Measurements from ENCODE around the gene AHDC1. TPM values are rescaled to one million over a fixed set of nuclear protein-coding genes. Genes with fewer than 3 reads are reported as not detected.

Gene AHDC1
- total RNA-seq, 1 donor from 2014 or later: 23.7 TPM

DNA sequence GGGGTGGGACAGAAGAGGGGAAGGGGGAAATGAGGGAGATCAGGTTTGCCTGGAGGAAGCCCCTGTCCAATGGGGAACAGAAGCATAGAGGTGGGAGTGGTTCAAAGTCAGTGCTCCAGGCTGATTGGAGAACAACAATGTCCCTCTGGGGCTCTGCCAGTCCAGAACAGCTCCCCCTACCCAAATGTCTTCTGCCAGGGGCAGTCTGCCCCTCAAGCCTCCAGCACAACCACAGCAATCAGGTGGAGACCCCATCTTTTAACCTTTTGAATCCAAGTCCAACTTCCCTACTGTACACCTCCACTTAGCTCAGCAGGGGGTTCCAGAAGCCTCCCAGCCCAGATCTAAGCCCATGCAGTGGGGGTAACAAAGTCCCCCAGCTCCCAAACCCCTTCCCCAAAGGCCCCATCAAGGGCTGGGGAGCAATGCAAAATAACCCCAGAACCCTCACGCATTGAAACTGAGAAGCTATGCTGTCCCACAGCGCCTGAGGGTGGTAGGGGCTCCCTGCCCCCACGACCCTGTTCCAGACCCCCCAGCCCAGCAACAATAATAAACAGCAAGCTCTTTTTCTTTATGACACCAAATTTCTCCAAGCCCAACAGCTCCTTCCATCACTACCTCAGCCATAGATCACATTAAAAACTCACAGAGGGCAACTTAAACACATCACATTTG is 3.3 kb downstream of the AHDC1 start:
- intact Hi-C loops (cut with DNase I): no loop called here
- Histone ChIP-seq H3K36me3 (no peaks in the 10 kb centered on the region), H3K27me3 (ENCODE audit: low read depth) (no peaks in the 10 kb centered on the region), H3K27ac (no peak overlapping the region), H3K9me3 (no peaks in the 10 kb centered on the region), H3K4me3 (peak overlapping the region; percentile 89), H3K4me1 (peaks cover 67% of the 10 kb centered on the region)
- ATAC-seq (no peak), DNase-seq (no peak)
- TF ChIP-seq, protein P1, sequence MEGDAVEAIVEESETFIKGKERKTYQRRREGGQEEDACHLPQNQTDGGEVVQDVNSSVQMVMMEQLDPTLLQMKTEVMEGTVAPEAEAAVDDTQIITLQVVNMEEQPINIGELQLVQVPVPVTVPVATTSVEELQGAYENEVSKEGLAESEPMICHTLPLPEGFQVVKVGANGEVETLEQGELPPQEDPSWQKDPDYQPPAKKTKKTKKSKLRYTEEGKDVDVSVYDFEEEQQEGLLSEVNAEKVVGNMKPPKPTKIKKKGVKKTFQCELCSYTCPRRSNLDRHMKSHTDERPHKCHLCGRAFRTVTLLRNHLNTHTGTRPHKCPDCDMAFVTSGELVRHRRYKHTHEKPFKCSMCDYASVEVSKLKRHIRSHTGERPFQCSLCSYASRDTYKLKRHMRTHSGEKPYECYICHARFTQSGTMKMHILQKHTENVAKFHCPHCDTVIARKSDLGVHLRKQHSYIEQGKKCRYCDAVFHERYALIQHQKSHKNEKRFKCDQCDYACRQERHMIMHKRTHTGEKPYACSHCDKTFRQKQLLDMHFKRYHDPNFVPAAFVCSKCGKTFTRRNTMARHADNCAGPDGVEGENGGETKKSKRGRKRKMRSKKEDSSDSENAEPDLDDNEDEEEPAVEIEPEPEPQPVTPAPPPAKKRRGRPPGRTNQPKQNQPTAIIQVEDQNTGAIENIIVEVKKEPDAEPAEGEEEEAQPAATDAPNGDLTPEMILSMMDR (IDR thresholded peaks at IDR 0.05): no peak

DNA sequence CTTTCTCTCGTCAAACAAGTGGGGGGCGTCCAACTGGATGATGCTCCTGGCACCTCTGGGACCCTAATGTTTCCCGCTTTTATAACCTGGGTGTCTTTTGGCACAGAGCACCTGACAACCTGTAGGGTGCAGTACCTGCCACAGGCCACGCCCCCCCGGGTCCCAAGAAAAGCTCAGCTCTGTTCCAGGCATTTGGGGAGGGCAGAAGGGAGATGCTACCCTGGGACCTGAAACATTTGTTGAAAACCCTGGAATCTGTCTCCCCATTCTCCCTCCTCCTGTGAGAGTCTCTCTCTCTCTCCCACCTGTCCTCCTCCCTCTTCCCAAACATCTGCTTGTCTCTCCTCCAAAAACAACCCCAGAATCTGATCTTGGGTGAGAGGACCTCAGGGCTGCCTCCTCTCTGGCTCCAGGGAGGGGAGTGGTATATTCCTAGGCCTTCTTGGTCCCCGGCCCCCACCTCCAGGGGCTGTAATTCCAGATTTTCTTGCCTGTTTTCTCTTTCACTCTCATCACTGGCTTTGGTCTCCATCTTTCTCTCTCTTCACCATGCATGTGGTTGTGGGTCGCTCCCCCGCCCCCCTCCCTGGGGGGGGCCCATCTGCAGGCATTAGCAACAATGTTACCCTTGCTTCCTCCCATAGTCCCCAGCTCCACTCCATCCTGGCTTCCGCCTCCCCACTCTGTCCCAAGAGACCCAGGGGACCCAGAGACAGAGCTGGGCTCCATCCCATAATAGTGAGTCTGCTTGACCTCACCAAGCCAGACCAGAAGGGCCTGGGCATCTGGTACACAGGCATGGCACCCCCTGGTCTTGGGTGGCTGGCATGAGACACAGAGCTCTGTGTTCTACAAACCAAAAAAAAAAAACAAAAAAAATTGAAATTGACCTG is 4.1 kb downstream of the AHDC1 start:
- ATAC-seq: no peak
- no peaks in the 10 kb centered on the region for H3K36me3 ChIP-seq
- H3K4me3 ChIP-seq: no peak overlapping the region
- intact Hi-C loops (cut with DNase I): no loop called here
- H3K4me1 ChIP-seq: peaks cover 65% of the 10 kb centered on the region
- TF ChIP-seq, protein P1 (IDR thresholded peaks at IDR 0.05): no peak
- H3K9me3 ChIP-seq: no peaks in the 10 kb centered on the region
- no peaks in the 10 kb centered on the region for H3K27me3 ChIP-seq (ENCODE audit: low read depth)
- no peak for DNase-seq
- H3K27ac ChIP-seq: peak overlapping the region; percentile 18

DNA sequence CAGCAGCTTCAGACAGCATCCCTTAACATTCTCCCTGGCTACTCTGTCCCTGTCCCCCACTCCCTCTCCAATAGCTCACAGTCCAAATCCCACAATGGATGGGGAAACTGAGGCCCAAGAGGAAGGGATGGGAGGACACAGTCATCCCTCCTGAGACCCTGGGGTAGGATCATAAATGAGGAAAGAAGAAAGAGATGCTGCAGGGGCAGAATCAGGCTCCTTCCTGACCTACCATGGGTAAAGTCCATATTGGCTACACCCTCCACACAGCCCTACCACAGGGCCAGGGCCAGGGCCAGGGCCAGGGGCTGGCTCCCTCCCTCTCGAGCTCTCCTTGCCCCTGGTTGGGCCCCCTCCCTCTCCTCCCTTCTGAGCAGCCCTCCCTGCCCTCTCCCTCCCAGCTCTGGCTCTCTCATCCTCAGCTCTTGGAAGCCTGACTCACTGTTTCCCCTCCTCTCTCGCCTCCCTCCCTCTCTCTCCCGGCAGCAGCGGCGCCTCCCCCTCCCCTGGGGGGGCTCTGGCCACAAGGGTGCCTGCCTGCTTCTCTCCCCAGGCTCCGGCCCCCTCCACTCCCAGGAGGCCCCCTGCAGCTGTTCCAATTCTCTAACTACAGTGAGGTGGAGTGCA is 4.9 kb downstream of the AHDC1 start:
- DNase-seq (no peak), ATAC-seq (peak in 1 of 2 donors; percentile 1)
- peaks cover 59% of the 10 kb centered on the region for H3K4me1 ChIP-seq
- H3K36me3 ChIP-seq: no peaks in the 10 kb centered on the region
- no peaks in the 10 kb centered on the region for H3K27me3 ChIP-seq (ENCODE audit: low read depth)
- peak overlapping the region; percentile 18 for H3K27ac ChIP-seq
- H3K9me3 ChIP-seq: no peaks in the 10 kb centered on the region
- intact Hi-C loops (cut with DNase I): no loop called here
- TF ChIP-seq, protein P1 (IDR thresholded peaks at IDR 0.05): no peak
- no peak overlapping the region for H3K4me3 ChIP-seq

- Histone ChIP-seq H3K27ac (no peak overlapping the region), H3K9me3 (no peaks in the 10 kb centered on the region), H3K4me1 (peaks cover 65% of the 10 kb centered on the region), H3K4me3 (no peak overlapping the region), H3K27me3 (ENCODE audit: low read depth) (no peaks in the 10 kb centered on the region), H3K36me3 (no peaks in the 10 kb centered on the region)
- TF ChIP-seq, protein P1 (IDR thresholded peaks at IDR 0.05): no peak
- intact Hi-C loops (cut with DNase I): no loop called here
- DNase-seq (no peak), ATAC-seq (no peak)
Measured at GRCh38 chr1:27598295-27598687, 5.7 kb downstream of the AHDC1 start.

GRCh38 chr1:27597516-27598294 is 6.2 kb downstream of the AHDC1 start:
- H3K9me3 ChIP-seq: no peaks in the 10 kb centered on the region
- H3K27me3 ChIP-seq (ENCODE audit: low read depth): no peaks in the 10 kb centered on the region
- no peaks in the 10 kb centered on the region for H3K36me3 ChIP-seq
- intact Hi-C loops (cut with DNase I): no loop called here
- H3K4me3 ChIP-seq: no peak overlapping the region
- peaks cover 70% of the 10 kb centered on the region for H3K4me1 ChIP-seq
- DNase-seq: no peak
- no peak overlapping the region for H3K27ac ChIP-seq
- no peak for ATAC-seq
- TF ChIP-seq, protein P1 (IDR thresholded peaks at IDR 0.05): no peak
